Right ventricle myocardium inferior (tissue), 1 donor: ENCODE results near the gene ADPRHL1. TPM values are rescaled to one million over a fixed set of nuclear protein-coding genes. Genes with fewer than 3 reads are reported as not detected.

Experiments
- ATAC-seq: fragments of 200-7000 bp; cut with Tn5 transposase; one replicate; pipeline ENCODE4 v1.9.1; 2020; ENCODE audit warnings: mild to moderate bottlenecking, moderate library complexity
- DNase-seq: peaks from one replicate; pipeline ENCODE4 v3.0.0; 2021; ENCODE audit errors: missing footprints
- intact Hi-C: fragments of 100-400 bp; cut with DNase I; formaldehyde crosslinking; loops from one replicate; pipeline ENCODE4 v1.11.0; 2022
- long read RNA-seq: library from polyadenylated mRNA; unstranded; transcript quantifications from one replicate; pipeline ENCODE4 v2.0.0, GENCODE V29; 2021
- total RNA-seq: library from RNA; stranded (reverse); fragmentation: NEBNext Ultra II Directional; extraction: Animal tissue kit (Norgen Biotek cat#: 25700); gene quantifications from one replicate; pipeline ENCODE4 v1.2.1, GENCODE V29; 2021
- donor health status: DM: no; HTN: yes; CAD: no; lungs with severe emphysema.

Gene ADPRHL1
- 468 TPM for total RNA-seq
- long read RNA-seq, transcript ADPRHL1-202 (7 exons, 1,341 nt): major isoform, 124 of 193 reads
- long read RNA-seq, partial matches to known transcripts: 15 of 193 reads
- long read RNA-seq, other reads (novel, unspliced or antisense): 54 of 193 reads

- intact Hi-C loops: loop anchor here (5.0 kb wide), 2 partner anchors 34 to 41 kb away; no protein-coding TSS in a partner anchor
- peak; percentile 77 for ATAC-seq
Measured at GRCh38 chr13:113452942-113453901, at the start of gene ADPRHL1. TSS of gene ADPRHL1 (minus strand) at chr13:113453488. CDS start at chr13:113453437, 51 bp downstream.

GRCh38 chr13:113502686-113503085 lies 49.4 kb upstream of the ADPRHL1 start:
- ATAC-seq (no peak), DNase-seq (no peak)
- intact Hi-C loops: no loop called here

More at GRCh38 chr13:113452942-113453901, at the start of gene ADPRHL1:
- DNase-seq: no peak

GRCh38 chr13:113500530-113501265 lies 47.4 kb upstream of the ADPRHL1 start:
- ATAC-seq (peak; percentile 85), DNase-seq (no peak)
- intact Hi-C loops: no loop called here

- intact Hi-C loops: no loop called here
- no peak for DNase-seq
- no peak for ATAC-seq
Measured at GRCh38 chr13:113499936-113500335, 46.6 kb upstream of the ADPRHL1 start.

- no peak for ATAC-seq
- intact Hi-C loops: no loop called here
Measured at GRCh38 chr13:113498905-113499304, 45.6 kb upstream of the ADPRHL1 start.

GRCh38 chr13:113497217-113497616 lies 43.9 kb upstream of the ADPRHL1 start:
- no peak for DNase-seq
- no peak for ATAC-seq
- intact Hi-C loops: no loop called here

More at GRCh38 chr13:113498905-113499304, 45.6 kb upstream of the ADPRHL1 start:
- DNase-seq: no peak

- intact Hi-C loops: no loop called here
- no peak for DNase-seq
- ATAC-seq: no peak
Measured at GRCh38 chr13:113495494-113496210, 42.4 kb upstream of the ADPRHL1 start.

- intact Hi-C loops: loop anchor here (5.0 kb wide), 1 partner anchor 54 kb away; no protein-coding TSS in a partner anchor
- ATAC-seq (no peak), DNase-seq (no peak)
Measured at GRCh38 chr13:113493315-113493951, 40.1 kb upstream of the ADPRHL1 start.

GRCh38 chr13:113491982-113492381 lies 38.7 kb upstream of the ADPRHL1 start:
- no peak for ATAC-seq
- intact Hi-C loops: loop anchor here (5.0 kb wide), 1 partner anchor 55 kb away; no protein-coding TSS in a partner anchor
- no peak for DNase-seq

- no peak for DNase-seq
- peak; percentile 26 for ATAC-seq
- intact Hi-C loops: loop anchor here (5.0 kb wide), 1 partner anchor 56 kb away; no protein-coding TSS in a partner anchor
Measured at GRCh38 chr13:113491418-113491883, 38.2 kb upstream of the ADPRHL1 start.

GRCh38 chr13:113490496-113491417 lies 37.5 kb upstream of the ADPRHL1 start, which contains the start of gene DCUN1D2:
TSS of gene DCUN1D2 (minus strand) at chr13:113490711. CDS start at chr13:113490669, 42 bp downstream.
- ATAC-seq (peak; percentile 95), DNase-seq (peak; percentile 97)
- intact Hi-C loops: loop anchor here (5.0 kb wide), 1 partner anchor 57 kb away; no protein-coding TSS in a partner anchor

- DNase-seq: peak; percentile 79
- intact Hi-C loops: loop anchor here (2.0 to 5.0 kb wide), 3 partner anchors 29 to 57 kb away; partner anchors contain the start of gene ADPRHL1
Measured at GRCh38 chr13:113489549-113490495, 36.5 kb upstream of the ADPRHL1 start.

GRCh38 chr13:113489171-113489548 lies 35.9 kb upstream of the ADPRHL1 start:
- intact Hi-C loops: loop anchor here (2.0 to 5.0 kb wide), 2 partner anchors 28 to 37 kb away; partner anchors contain the start of gene ADPRHL1
- DNase-seq: no peak
- no peak for ATAC-seq

More at GRCh38 chr13:113489549-113490495, 36.5 kb upstream of the ADPRHL1 start:
- ATAC-seq: peak; percentile 1

- ATAC-seq (no peak), DNase-seq (no peak)
- intact Hi-C loops: loop anchor here (2.0 to 5.0 kb wide), 2 partner anchors 27 to 36 kb away; partner anchors contain the start of gene ADPRHL1
Measured at GRCh38 chr13:113488283-113488682, 35.0 kb upstream of the ADPRHL1 start.

GRCh38 chr13:113486698-113487097 lies 33.4 kb upstream of the ADPRHL1 start:
- DNase-seq (no peak), ATAC-seq (no peak)
- intact Hi-C loops: loop anchor here (5.0 kb wide), 1 partner anchor 34 kb away; the partner anchor contains the start of gene ADPRHL1
